Activated T-helper 1 cell treated with anti-CD3 and anti-CD28 coated beads, Interleukin-12 subunit alpha, Interleukin-12 subunit beta, Interleukin-2, Interleukin-4 antibody, amounts not matched to agents 30 ng/mL and 10 ng/mL and 1 ng/mL, durations not matched to agents 14 hours and 24 hours and 36 hours (primary cell): Measurements from ENCODE around the gene RIT2. TPM values are rescaled to one million over a fixed set of nuclear protein-coding genes. Genes with fewer than 3 reads are reported as not detected.

Source experiments
- DNase-seq: peaks from one replicate; pipeline ENCODE4 v3.0.0; 2021; ENCODE audit warnings: low spot score
- H3K27ac Mint-ChIP-seq: one replicate; pipeline ENCODE4 v1.8.0; 2021; ENCODE audit warnings: mild to moderate bottlenecking, mixed read lengths
- H3K27me3 Mint-ChIP-seq: one replicate; pipeline ENCODE4 v1.8.0; 2022; ENCODE audit warnings: mild to moderate bottlenecking, moderate library complexity, mixed read lengths; ENCODE audit not compliant: insufficient read depth
- H3K36me3 Mint-ChIP-seq: one replicate; pipeline ENCODE4 v1.8.0; 2021; ENCODE audit warnings: low read depth, mixed read lengths
- H3K4me1 Mint-ChIP-seq: one replicate; pipeline ENCODE4 v1.8.0; 2021; ENCODE audit warnings: low read depth, mixed read lengths
- H3K4me3 Mint-ChIP-seq: one replicate; pipeline ENCODE4 v1.8.0; 2021; ENCODE audit warnings: mild to moderate bottlenecking, moderate library complexity, mixed read lengths
- H3K9me3 Mint-ChIP-seq: one replicate; pipeline ENCODE4 v1.8.0; 2021; ENCODE audit warnings: mixed read lengths
- intact Hi-C: fragments of 100-400 bp; cut with micrococcal nuclease; formaldehyde crosslinking; loops from one replicate; pipeline ENCODE4 v1.15.1; 2024
- total RNA-seq: library from RNA; stranded (reverse); gene quantifications from 2 replicates; pipeline ENCODE4 v1.2.3, GENCODE V29; 2022

The RIT2 gene
- total RNA-seq, 1 donor from 2014 or later: not detected

GRCh38 chr18:42782929-42783328, 332.6 kb downstream of the RIT2 start:
- Mint-ChIP-seq H3K36me3 (no peaks in the 10 kb centered on the region), H3K27me3 (no peaks in the 10 kb centered on the region), H3K9me3 (no peaks in the 10 kb centered on the region), H3K27ac (no peak overlapping the region), H3K4me3 (no peak overlapping the region), H3K4me1 (no peaks in the 10 kb centered on the region)
- no peak for DNase-seq
- intact Hi-C loops: no loop called here

DNA sequence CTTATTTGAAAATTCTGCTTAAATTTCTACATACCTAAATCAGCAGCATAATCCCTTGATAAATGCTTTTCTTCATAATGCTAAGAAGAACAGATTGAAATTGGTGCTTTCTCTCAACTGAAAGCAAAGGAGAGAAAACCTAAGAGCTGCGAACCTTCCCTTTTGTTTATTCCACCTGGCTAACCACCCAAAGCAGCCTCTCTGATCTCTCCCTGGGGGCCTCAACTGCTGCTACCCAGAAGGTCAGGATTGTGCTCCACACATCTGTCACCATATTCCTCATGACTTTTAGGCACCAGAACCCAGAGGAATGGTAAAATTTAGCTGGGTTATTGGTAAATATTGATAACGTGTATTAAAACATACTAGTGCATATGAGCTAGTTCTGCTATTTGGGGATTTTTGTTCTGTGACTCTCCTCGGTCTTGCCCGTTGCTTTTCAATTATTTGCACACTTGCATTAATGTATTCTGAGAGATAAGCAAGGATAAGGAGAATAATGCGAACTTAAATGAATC, 334.1 kb downstream of the RIT2 start:
- Mint-ChIP-seq H3K4me3 (no peak overlapping the region), H3K4me1 (no peaks in the 10 kb centered on the region), H3K27me3 (no peaks in the 10 kb centered on the region), H3K36me3 (no peaks in the 10 kb centered on the region), H3K27ac (no peak overlapping the region), H3K9me3 (no peaks in the 10 kb centered on the region)
- intact Hi-C loops: no loop called here
- DNase-seq: no peak

GRCh38 chr18:42780171-42780570, 335.3 kb downstream of the RIT2 start:
- intact Hi-C loops: no loop called here
- no peaks in the 10 kb centered on the region for H3K9me3 Mint-ChIP-seq
- H3K4me1 Mint-ChIP-seq: no peaks in the 10 kb centered on the region
- H3K36me3 Mint-ChIP-seq: no peaks in the 10 kb centered on the region
- H3K27ac Mint-ChIP-seq: no peak overlapping the region
- DNase-seq: no peak
- no peak overlapping the region for H3K4me3 Mint-ChIP-seq
- no peaks in the 10 kb centered on the region for H3K27me3 Mint-ChIP-seq

DNA sequence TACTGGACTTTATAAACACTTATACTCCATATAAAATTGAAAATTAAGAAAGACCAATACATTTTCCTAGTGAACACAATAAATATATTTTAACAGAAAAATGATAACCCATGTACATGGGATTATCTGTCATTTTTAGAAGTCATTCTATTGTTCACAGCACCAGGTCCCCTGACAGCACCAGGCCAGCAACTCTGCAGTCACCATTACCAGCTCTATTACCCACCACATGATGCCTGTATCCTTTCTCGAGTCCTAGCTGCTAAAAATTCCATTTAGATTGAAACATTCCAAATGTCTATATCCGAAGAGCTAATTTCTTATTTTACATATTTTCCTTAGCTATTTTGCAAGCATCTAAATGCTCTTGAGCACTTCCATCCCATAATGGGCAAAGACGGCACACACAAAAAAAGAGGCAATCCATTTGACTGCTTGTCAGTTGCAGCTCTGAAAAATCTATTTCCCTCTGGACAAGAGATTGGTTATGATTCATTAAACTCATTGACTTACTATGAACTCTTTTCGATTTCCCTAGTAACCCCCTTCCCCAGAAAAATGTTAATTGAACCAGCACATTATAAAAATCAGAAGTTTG, 336.9 kb downstream of the RIT2 start:
- H3K27ac Mint-ChIP-seq: no peak overlapping the region
- no peaks in the 10 kb centered on the region for H3K4me1 Mint-ChIP-seq
- intact Hi-C loops: no loop called here
- no peaks in the 10 kb centered on the region for H3K36me3 Mint-ChIP-seq
- no peak for DNase-seq
- H3K9me3 Mint-ChIP-seq: no peaks in the 10 kb centered on the region
- no peak overlapping the region for H3K4me3 Mint-ChIP-seq
- no peaks in the 10 kb centered on the region for H3K27me3 Mint-ChIP-seq

DNA sequence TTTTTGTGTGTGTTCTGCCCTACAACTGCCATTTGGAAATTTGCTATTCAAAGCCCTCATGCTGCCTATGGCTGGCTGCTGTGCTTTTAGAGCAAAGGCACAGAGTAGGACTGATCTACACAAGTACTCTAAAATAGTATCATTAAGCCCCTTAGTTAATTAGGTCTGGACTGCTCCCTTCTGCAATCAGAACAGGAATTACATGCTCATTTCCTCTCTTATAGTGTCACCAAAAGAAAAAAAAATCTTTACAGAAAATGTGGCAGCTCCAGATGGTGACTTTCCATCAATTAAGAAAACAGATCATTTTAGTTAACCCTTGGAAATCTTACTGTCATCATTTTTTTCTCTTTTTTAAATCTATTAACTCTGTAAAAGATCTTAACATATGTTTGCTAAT, 337.5 kb downstream of the RIT2 start:
- Mint-ChIP-seq H3K27me3 (no peaks in the 10 kb centered on the region), H3K4me1 (no peaks in the 10 kb centered on the region), H3K27ac (no peak overlapping the region), H3K9me3 (no peaks in the 10 kb centered on the region), H3K36me3 (no peaks in the 10 kb centered on the region), H3K4me3 (no peak overlapping the region)
- DNase-seq: no peak
- intact Hi-C loops: no loop called here

GRCh38 chr18:42773870-42774269, 341.6 kb downstream of the RIT2 start:
- Mint-ChIP-seq H3K9me3 (no peaks in the 10 kb centered on the region), H3K36me3 (no peaks in the 10 kb centered on the region), H3K27ac (no peak overlapping the region), H3K27me3 (no peaks in the 10 kb centered on the region), H3K4me1 (no peaks in the 10 kb centered on the region), H3K4me3 (no peak overlapping the region)
- intact Hi-C loops: no loop called here
- DNase-seq: no peak

DNA sequence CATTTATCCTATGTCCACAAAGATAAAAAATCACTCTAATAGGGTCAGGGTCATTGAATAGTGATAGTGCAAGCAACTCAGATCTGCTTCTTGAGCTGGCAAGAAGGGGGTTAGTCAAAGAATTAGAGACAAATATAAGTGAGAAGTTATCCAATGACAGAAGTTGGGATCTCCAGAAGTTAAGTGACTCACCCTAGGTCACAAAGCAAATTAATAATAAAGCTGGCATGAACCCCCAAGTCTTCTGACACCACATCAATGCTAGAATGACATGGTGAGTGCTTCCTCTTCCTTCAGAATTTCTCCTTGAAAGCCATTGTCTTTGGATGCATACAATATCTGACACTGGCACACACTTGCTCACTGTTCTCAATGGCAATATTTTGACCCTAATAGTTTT, 343.5 kb downstream of the RIT2 start:
- DNase-seq: no peak
- H3K4me3 Mint-ChIP-seq: no peak overlapping the region
- H3K27ac Mint-ChIP-seq: no peak overlapping the region
- no peaks in the 10 kb centered on the region for H3K4me1 Mint-ChIP-seq
- intact Hi-C loops: no loop called here
- H3K36me3 Mint-ChIP-seq: no peaks in the 10 kb centered on the region
- no peaks in the 10 kb centered on the region for H3K9me3 Mint-ChIP-seq
- H3K27me3 Mint-ChIP-seq: no peaks in the 10 kb centered on the region

DNA sequence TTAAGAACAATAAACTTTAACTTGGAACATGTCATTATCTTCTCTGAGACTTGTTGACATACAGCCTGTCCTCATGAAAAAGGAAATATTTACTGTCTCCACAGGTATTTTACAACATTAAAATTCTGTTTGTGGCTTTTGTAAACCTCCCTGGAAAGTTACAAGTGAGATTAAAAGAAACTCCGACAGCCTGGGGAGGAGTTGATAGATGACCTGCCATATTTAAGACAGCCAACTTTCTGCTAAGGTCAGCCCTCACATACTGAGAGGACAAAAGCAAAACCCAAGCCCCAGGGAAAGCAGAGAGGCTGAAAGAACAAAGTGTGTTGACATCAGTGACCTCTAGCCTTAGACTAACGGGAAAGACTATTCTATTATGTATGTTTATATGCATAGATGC, 350.2 kb downstream of the RIT2 start:
- intact Hi-C loops: no loop called here
- H3K27ac Mint-ChIP-seq: no peak overlapping the region
- DNase-seq: no peak
- H3K36me3 Mint-ChIP-seq: no peaks in the 10 kb centered on the region
- H3K27me3 Mint-ChIP-seq: no peaks in the 10 kb centered on the region
- H3K4me1 Mint-ChIP-seq: no peaks in the 10 kb centered on the region
- no peak overlapping the region for H3K4me3 Mint-ChIP-seq
- peaks cover 5% of the 10 kb centered on the region for H3K9me3 Mint-ChIP-seq

DNA sequence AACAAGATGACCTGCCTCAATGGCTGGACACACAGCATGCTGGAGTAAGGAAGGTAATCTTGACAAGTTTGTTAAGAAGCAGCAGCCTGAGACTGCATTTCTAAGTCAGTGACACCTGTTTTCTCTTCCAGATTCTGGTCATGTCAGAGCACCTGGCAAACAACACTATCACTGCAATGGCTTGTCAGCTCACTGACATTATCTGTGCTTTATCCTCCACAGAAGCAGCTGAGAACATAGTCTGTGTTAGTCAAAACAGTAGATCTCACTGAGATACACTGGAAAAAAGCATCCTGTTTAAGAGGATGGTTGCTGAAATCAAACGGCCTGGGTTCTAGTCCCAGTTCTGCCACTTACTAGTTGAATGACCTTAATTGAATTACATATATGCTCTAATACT, 355.2 kb downstream of the RIT2 start:
- no peak overlapping the region for H3K4me3 Mint-ChIP-seq
- H3K36me3 Mint-ChIP-seq: no peaks in the 10 kb centered on the region
- intact Hi-C loops: no loop called here
- DNase-seq: no peak
- H3K27me3 Mint-ChIP-seq: no peaks in the 10 kb centered on the region
- no peak overlapping the region for H3K27ac Mint-ChIP-seq
- no peaks in the 10 kb centered on the region for H3K9me3 Mint-ChIP-seq
- no peaks in the 10 kb centered on the region for H3K4me1 Mint-ChIP-seq

GRCh38 chr18:42758852-42759251, 356.6 kb downstream of the RIT2 start:
- intact Hi-C loops: no loop called here
- no peak overlapping the region for H3K4me3 Mint-ChIP-seq
- H3K27ac Mint-ChIP-seq: no peak overlapping the region
- no peak for DNase-seq
- no peaks in the 10 kb centered on the region for H3K4me1 Mint-ChIP-seq
- no peaks in the 10 kb centered on the region for H3K27me3 Mint-ChIP-seq
- H3K9me3 Mint-ChIP-seq: no peaks in the 10 kb centered on the region
- H3K36me3 Mint-ChIP-seq: no peaks in the 10 kb centered on the region

GRCh38 chr18:42756214-42756613, 359.3 kb downstream of the RIT2 start:
- no peak overlapping the region for H3K27ac Mint-ChIP-seq
- no peaks in the 10 kb centered on the region for H3K27me3 Mint-ChIP-seq
- H3K9me3 Mint-ChIP-seq: no peaks in the 10 kb centered on the region
- no peaks in the 10 kb centered on the region for H3K36me3 Mint-ChIP-seq
- intact Hi-C loops: no loop called here
- no peak for DNase-seq
- H3K4me3 Mint-ChIP-seq: no peak overlapping the region
- H3K4me1 Mint-ChIP-seq: no peaks in the 10 kb centered on the region

DNA sequence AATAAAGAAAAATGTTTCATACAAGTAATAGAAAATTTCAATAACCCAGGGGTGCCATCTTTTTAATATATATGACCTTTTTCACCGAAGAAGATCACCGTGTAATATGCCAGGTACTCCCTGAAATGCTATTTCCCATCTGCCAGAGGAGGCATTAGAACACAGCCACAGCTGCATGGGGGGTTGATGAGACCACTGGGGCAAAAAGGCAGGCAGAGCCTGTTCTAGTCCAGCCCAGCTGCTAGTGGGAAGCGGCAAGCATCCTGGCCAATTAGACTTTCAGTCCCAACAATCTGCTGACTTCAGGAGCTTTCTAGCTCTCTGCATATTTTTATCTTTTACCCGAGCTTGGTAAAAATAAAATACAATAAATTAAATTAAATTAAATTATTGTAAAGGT, 362.6 kb downstream of the RIT2 start:
- no peaks in the 10 kb centered on the region for H3K36me3 Mint-ChIP-seq
- no peak overlapping the region for H3K4me3 Mint-ChIP-seq
- intact Hi-C loops: no loop called here
- no peak overlapping the region for H3K27ac Mint-ChIP-seq
- no peak for DNase-seq
- no peaks in the 10 kb centered on the region for H3K27me3 Mint-ChIP-seq
- no peaks in the 10 kb centered on the region for H3K4me1 Mint-ChIP-seq
- no peaks in the 10 kb centered on the region for H3K9me3 Mint-ChIP-seq

GRCh38 chr18:42746794-42747193, 368.7 kb downstream of the RIT2 start:
- Mint-ChIP-seq H3K36me3 (no peaks in the 10 kb centered on the region), H3K9me3 (no peaks in the 10 kb centered on the region), H3K4me1 (no peaks in the 10 kb centered on the region), H3K27ac (no peak overlapping the region), H3K27me3 (no peaks in the 10 kb centered on the region), H3K4me3 (no peak overlapping the region)
- intact Hi-C loops: no loop called here
- no peak for DNase-seq

DNA sequence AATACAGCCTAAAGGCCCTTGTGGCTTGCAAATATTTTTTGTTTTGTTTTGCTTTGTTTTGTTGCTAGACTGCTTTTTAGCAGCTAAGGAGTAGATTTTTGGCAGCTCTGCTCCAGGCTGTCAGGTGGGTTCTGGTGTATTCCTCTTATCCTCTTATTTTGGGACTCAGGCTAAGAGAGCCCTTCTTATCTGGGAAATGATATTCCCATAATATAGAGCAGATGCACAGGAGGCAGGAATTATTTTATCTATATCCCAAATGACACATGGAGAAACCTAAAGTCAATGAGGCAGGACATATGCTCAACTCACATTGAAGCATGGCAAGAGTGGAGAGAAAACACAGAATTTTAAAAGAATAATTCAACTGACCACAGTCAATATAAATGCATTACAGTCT, 369.6 kb downstream of the RIT2 start:
- Mint-ChIP-seq H3K27me3 (no peaks in the 10 kb centered on the region), H3K4me1 (no peaks in the 10 kb centered on the region), H3K36me3 (no peaks in the 10 kb centered on the region), H3K4me3 (no peak overlapping the region), H3K9me3 (no peaks in the 10 kb centered on the region), H3K27ac (no peak overlapping the region)
- DNase-seq: no peak
- intact Hi-C loops: no loop called here
